ENCODE results near the gene TEX14.

DNA sequence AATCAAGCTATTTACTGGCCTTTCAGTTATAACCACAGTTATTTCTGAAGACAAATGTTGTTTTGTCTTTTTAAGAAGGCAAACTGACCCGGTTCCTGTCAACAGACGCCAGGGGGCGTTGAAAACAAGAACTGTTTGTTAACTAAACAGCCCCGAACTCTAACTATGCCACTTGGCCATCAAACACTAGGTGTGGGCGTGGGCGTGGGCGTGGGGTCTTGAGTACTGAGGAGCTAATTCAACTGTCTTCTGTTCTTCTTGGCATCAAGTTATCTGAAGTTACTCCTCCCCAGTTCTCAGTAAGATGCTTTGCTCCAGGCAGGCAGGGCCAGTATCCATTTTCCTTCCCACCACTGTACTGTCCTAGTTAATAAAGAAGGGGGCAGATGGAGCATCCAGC lies 114.1 kb downstream of the TEX14 start:
- TF ChIP-seq, protein P1, sequence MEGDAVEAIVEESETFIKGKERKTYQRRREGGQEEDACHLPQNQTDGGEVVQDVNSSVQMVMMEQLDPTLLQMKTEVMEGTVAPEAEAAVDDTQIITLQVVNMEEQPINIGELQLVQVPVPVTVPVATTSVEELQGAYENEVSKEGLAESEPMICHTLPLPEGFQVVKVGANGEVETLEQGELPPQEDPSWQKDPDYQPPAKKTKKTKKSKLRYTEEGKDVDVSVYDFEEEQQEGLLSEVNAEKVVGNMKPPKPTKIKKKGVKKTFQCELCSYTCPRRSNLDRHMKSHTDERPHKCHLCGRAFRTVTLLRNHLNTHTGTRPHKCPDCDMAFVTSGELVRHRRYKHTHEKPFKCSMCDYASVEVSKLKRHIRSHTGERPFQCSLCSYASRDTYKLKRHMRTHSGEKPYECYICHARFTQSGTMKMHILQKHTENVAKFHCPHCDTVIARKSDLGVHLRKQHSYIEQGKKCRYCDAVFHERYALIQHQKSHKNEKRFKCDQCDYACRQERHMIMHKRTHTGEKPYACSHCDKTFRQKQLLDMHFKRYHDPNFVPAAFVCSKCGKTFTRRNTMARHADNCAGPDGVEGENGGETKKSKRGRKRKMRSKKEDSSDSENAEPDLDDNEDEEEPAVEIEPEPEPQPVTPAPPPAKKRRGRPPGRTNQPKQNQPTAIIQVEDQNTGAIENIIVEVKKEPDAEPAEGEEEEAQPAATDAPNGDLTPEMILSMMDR (IDR thresholded peaks at IDR 0.05) = no peak
- no peak for TF ChIP-seq POLR2A (IDR thresholded peaks at IDR 0.05)

All from ovary (tissue), 3 donors.